GM12801 (cell line): ENCODE measurements around the gene CAMTA1.

ENCODE experiments used
- TF ChIP-seq, protein P1 (sequence below): IDR thresholded peaks from one replicate; pipeline ENCODE4 v1.5.1; 2011; ENCODE audit warnings: control low read depth; ENCODE audit not compliant: insufficient read length; ENCODE audit errors: extremely low read depth

CAMTA1 gene

GRCh38 chr1:7299994-7300393 is 514.7 kb downstream of the CAMTA1 start:
- TF ChIP-seq, protein P1, sequence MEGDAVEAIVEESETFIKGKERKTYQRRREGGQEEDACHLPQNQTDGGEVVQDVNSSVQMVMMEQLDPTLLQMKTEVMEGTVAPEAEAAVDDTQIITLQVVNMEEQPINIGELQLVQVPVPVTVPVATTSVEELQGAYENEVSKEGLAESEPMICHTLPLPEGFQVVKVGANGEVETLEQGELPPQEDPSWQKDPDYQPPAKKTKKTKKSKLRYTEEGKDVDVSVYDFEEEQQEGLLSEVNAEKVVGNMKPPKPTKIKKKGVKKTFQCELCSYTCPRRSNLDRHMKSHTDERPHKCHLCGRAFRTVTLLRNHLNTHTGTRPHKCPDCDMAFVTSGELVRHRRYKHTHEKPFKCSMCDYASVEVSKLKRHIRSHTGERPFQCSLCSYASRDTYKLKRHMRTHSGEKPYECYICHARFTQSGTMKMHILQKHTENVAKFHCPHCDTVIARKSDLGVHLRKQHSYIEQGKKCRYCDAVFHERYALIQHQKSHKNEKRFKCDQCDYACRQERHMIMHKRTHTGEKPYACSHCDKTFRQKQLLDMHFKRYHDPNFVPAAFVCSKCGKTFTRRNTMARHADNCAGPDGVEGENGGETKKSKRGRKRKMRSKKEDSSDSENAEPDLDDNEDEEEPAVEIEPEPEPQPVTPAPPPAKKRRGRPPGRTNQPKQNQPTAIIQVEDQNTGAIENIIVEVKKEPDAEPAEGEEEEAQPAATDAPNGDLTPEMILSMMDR: no peak

DNA sequence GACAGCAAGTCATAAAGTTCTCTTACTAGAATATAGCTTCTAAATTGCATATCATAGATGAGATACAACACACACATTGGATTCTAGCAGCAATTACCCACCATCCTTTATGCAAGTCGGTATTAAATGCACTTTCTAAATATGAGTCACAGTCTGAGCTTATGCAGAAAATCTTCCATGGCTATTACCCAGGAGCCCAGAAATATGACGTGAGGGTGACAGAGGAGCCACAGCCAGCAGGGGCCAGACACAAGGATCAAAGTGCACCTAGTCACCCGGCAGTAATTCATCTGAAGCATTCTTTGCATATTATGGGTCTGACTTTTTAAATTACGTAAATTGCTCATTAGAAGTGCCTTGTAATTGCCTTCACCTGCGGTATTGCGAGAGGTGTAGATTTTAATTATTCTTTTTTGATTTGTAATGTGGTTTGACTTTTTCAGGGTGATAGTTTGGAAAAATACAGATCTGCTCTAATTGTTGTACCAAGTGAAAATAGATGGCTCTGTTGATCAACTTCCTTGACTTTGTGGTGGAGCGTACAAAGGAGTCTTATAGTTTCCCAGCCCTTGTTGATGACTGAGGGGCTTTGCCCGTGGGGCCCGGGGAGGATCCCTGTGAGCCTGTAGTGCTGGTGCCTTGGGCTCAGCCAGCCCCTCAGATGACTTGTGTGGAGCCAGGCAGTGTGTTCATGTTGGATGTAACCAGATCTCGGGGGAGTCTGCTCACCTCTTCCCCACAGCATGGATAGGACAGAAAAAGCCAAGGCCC is 515.8 kb downstream of the CAMTA1 start:
- TF ChIP-seq, protein P1: no peak

DNA sequence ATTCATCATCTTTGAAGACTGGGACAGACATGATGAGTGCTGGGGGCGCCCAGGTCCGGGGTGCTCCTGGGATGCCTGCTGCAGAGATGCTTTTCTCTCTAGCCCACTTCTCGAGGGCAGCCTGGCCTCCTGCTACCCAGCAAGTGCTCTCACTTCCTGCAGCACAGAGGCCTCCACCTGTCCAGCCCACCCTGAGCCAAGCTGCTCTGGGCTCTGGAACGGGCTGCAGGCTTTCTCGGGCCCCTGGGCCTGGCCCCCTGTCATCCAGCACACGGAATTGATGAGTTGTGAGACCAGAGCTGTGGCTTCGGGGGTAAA is 516.4 kb downstream of the CAMTA1 start:
- TF ChIP-seq, protein P1: no peak

GRCh38 chr1:7302126-7302525 is 516.9 kb downstream of the CAMTA1 start:
- TF ChIP-seq, protein P1: no peak

DNA sequence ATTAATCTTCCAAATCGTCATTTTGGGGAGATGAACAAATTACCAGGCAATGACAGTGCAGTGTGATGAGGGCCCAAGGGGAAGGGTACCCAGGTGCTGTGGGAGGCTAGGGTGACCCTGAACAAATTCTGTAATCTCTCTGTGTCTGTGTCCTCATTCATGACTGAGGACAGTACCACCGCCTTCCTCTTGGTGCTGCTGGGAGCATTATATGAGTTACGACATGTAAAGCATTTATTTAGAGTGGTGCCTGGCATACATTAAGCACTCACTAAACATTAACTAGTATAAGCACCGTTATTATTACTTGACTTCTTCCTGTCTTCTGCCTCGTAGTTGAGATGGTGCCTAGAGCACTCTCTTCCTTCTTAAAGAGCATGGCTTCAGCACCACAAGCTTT is 517.6 kb downstream of the CAMTA1 start:
- TF ChIP-seq, protein P1: no peak

DNA sequence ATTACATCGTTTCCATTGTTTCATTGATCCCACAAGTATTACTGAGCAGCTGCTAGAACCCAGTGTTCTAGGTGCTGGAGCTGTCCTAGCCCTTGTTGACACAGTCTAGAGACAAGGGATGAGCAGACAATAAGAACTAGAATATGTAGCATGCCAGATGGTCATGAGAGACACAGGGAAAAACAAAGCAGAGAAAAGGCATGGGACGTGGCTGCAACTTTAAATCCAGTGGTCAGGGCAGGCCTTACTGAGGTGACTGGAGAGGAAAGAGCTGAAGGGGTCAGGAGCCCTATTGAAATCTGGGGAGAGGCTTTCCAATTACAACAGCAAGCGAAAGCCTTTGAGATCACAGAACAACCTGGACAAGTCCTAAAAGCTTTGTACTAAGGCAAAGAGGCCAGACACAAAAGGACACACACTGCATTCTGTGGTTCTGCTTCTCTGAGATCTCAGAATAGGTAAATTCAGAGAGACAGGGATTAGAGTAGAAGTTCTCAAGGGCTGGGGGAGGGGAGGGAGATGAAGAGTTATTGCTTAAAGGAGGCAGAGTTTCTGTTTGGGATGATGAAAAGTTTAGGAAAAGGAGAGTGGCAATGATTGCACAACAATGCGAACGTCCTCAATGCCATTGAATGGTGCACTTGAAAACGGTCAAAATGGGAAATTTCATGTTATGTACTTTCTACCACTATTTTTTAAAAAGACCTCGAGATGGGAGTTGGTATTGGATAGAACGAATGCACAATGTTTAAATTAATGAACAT is 518.5 kb downstream of the CAMTA1 start:
- TF ChIP-seq, protein P1: no peak

DNA sequence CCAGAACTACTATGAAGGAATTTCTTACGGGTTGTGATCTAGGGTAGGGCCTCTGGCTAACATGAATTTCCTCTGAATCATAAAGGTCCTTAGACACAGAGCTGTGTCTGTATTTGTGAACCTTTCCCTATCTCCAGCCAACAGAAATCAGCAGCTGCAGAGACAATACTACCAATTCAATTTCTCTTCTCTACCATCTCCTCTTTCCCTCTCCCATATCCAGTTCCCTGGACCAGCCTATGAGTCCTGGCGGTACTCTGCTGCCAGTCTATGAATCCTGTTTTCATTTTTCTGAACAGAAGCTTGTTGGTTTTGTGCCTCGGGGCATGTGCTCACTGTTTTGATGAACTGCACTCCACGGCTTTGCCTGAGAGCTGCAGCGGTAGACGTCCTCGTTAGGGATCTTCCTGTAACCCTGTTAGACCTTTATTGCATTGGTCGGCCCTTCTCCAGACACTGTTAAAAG is 527.9 kb downstream of the CAMTA1 start:
- TF ChIP-seq, protein P1: no peak
